ENCODE measurements around the gene SLC19A1.

DNA sequence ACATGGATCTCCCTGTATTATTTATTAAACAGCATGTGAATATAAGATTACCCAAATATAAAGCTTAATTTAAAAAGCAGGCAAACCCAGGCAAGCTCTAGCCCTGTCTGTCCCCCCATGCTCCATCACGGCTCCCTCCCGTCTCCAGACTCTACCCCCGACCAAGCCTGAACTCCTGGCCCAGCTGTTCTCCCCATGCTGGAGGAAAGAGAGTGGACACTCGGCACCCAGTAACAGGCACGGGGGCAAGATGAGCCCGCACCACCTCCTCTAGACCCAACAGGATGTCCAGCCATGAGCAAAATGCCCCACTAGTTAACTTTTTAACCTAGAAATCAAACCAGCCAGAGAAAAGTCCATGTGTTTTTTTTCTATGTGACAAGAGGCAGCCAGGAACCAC is 19.3 kb downstream of the SLC19A1 start:
- TF ChIP-seq CTCF (IDR thresholded peaks at IDR 0.05) (no peak), POLR2A (IDR thresholded peaks at IDR 0.05) (no peak)
